Activated T-helper 17 cell treated with anti-CD3 and anti-CD28 coated beads, Interleukin-2, amount 50 U/mL, for 72 hours (primary cell): ENCODE data around the gene RASGRF2. TPM values are rescaled to one million over a fixed set of nuclear protein-coding genes. Genes with fewer than 3 reads are reported as not detected.
A peak's percentile ranks its signal among the peaks of the same experiment; 100 is the strongest.

Source experiments
- ATAC-seq: fragments of 150-1000 bp; cut with Tn5 transposase; replicated peaks from 2 replicates; pipeline ENCODE4 v1.10.0; 2021; ENCODE audit warnings: mild to moderate bottlenecking, moderate library complexity
- H3K27ac Mint-ChIP-seq: one replicate; pipeline ENCODE4 v1.8.0; 2022; ENCODE audit warnings: mixed read lengths
- H3K27me3 Mint-ChIP-seq: one replicate; pipeline ENCODE4 v1.8.0; 2022; ENCODE audit warnings: mixed read lengths
- H3K36me3 Mint-ChIP-seq: one replicate; pipeline ENCODE4 v1.8.0; 2022; ENCODE audit warnings: low read depth, mild to moderate bottlenecking, mixed read lengths
- H3K4me1 Mint-ChIP-seq: one replicate; pipeline ENCODE4 v1.8.0; 2022; ENCODE audit warnings: mixed read lengths
- H3K4me3 Mint-ChIP-seq: one replicate; pipeline ENCODE4 v1.8.0; 2022; ENCODE audit warnings: mild to moderate bottlenecking, mixed read lengths
- H3K9me3 Mint-ChIP-seq: one replicate; pipeline ENCODE4 v1.8.0; 2022; ENCODE audit warnings: mixed read lengths
- total RNA-seq, 2 donors: library from RNA; stranded (reverse); gene quantifications; one replicate each; pipeline ENCODE4 v1.2.3, GENCODE V29; 2022

Gene RASGRF2
- total RNA-seq, 2 donors from 2014 or later = 6.8 to 7.6 TPM

- Mint-ChIP-seq H3K9me3 (no peaks in the 10 kb centered on the region), H3K4me1 (no peaks in the 10 kb centered on the region), H3K4me3 (no peak overlapping the region), H3K36me3 (peaks cover 24% of the 10 kb centered on the region), H3K27me3 (no peaks in the 10 kb centered on the region), H3K27ac (no peak overlapping the region)
- ATAC-seq = no peak
These were observed 109.8 kb downstream of the RASGRF2 start for GRCh38 chr5:81069990-81070389.

DNA sequence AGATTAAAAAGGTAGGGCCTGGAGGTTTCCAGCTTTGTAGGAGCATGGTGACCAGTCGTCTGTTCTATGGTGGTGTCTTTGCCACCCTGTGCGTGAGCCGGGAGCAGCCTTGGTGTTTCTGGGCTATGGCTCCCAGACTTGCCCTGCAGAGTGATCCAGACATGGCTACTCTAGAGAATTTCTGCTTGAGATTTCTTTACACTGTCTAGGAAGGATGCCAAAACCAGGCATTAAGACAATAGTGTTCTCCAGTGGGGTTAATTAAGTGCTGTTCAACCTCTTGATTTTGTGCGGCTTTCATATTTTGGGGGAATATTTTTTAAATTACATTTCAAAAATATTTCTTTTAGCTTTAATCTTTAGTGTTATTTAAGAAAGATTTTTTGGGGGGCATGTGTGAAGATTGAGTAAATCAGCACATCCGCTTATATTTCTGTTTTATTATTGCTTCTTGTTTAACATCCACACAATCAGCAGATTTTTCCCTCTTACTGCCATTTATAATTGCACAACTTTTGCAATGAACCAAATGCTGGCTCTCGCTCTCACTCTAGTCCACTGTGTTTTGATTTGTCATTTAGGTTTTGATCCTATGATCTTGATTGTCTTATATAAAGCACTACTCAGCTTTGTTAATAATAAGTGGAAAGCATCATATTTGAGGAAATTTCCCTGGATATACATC, 110.5 kb downstream of the RASGRF2 start:
- H3K9me3 Mint-ChIP-seq = no peaks in the 10 kb centered on the region
- H3K36me3 Mint-ChIP-seq = peaks cover 24% of the 10 kb centered on the region
- H3K27me3 Mint-ChIP-seq = no peaks in the 10 kb centered on the region
- H3K4me3 Mint-ChIP-seq = no peak overlapping the region
- no peak for ATAC-seq
- H3K4me1 Mint-ChIP-seq = no peaks in the 10 kb centered on the region
- H3K27ac Mint-ChIP-seq = no peak overlapping the region

GRCh38 chr5:81075041-81075440, 114.9 kb downstream of the RASGRF2 start:
- ATAC-seq = no peak
- Mint-ChIP-seq H3K4me3 (no peak overlapping the region), H3K27me3 (no peaks in the 10 kb centered on the region), H3K4me1 (no peaks in the 10 kb centered on the region), H3K9me3 (peaks cover 4% of the 10 kb centered on the region), H3K36me3 (peaks cover 18% of the 10 kb centered on the region), H3K27ac (no peak overlapping the region)

DNA sequence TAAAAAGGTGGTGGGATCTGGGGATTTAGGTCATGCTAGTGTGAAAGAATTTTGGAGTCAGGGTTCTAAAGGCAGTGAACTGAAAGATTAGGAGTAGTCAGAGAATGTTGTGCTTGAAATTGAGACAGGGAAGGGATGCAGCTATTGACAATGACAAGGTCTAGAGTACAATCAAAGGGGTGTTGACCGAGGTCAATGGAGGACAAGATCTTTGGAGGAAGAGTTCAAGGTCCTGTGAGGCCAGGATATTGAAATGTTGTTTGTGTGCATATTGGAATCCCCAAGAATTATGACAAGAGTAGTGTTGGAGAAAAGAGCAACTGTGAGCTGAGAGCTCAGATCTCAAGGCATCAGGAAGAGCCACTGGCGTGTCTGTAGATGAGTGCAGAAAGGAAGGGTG, 116.9 kb downstream of the RASGRF2 start:
- Mint-ChIP-seq H3K4me3 (no peak overlapping the region), H3K27me3 (no peaks in the 10 kb centered on the region), H3K27ac (no peak overlapping the region), H3K36me3 (peaks cover 31% of the 10 kb centered on the region), H3K9me3 (peaks cover 4% of the 10 kb centered on the region), H3K4me1 (no peaks in the 10 kb centered on the region)
- no peak for ATAC-seq

DNA sequence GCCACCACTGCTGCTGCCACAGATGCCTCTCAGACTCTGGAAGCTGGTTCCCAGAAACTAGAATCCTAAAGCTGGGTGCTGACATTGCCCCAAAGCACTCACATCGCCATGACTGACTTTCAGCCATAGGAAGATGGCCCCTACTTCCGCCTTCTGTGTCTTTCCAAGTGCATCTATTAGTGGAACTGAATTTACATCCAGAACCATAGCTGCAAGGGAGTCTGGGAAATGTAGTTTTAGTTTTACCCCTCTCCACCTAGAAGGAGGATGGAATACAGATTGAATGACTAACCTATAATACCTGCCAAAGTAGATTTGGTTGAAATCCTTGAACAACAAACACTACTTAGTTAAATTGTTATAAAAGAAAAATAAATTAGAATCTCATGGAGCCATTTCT, 118.8 kb downstream of the RASGRF2 start:
- H3K4me1 Mint-ChIP-seq = no peaks in the 10 kb centered on the region
- ATAC-seq = no peak
- peaks cover 4% of the 10 kb centered on the region for H3K9me3 Mint-ChIP-seq
- H3K4me3 Mint-ChIP-seq = no peak overlapping the region
- H3K36me3 Mint-ChIP-seq = peaks cover 40% of the 10 kb centered on the region
- H3K27me3 Mint-ChIP-seq = no peaks in the 10 kb centered on the region
- no peak overlapping the region for H3K27ac Mint-ChIP-seq

DNA sequence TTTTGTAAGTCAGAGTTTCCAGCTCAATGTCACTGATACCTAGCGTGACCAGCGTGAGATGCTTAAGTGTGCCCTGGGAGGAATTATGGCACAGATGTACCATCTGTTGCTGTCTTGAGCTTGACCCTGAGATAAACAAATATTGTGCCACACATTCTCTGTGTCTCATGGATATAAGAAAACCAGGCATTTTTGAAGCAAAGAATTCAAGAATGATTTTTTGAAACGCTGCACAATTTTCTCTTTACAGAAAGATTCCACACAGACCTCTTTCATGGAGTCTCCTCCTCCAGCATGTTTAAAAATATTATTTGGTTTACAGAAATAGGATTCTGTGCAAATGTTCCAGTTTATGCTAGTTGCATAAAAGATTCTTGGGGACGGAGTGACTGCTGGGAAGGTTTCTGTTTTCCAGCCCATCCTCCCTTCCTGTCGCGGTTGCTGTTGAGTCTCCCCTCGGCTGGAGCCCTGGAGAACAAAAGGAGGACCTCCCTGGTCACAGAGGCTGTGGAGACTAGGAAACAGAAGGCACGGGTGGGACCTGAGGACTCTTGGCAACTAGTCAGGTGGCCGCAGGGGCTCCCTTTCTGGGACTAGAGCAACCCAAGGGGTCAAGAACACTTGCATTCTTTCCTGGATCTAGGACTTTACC, 120.8 kb downstream of the RASGRF2 start:
- H3K9me3 Mint-ChIP-seq = peaks cover 4% of the 10 kb centered on the region
- H3K4me1 Mint-ChIP-seq = no peaks in the 10 kb centered on the region
- no peak overlapping the region for H3K27ac Mint-ChIP-seq
- no peaks in the 10 kb centered on the region for H3K27me3 Mint-ChIP-seq
- H3K4me3 Mint-ChIP-seq = no peak overlapping the region
- no peak for ATAC-seq
- peaks cover 58% of the 10 kb centered on the region for H3K36me3 Mint-ChIP-seq

- ATAC-seq = no peak
- Mint-ChIP-seq H3K27ac (no peak overlapping the region), H3K36me3 (peaks cover 64% of the 10 kb centered on the region), H3K4me3 (no peak overlapping the region), H3K4me1 (no peaks in the 10 kb centered on the region), H3K27me3 (no peaks in the 10 kb centered on the region), H3K9me3 (peaks cover 4% of the 10 kb centered on the region)
These were observed 121.3 kb downstream of the RASGRF2 start for GRCh38 chr5:81081461-81081835.

GRCh38 chr5:81086881-81087281, 126.7 kb downstream of the RASGRF2 start:
- Mint-ChIP-seq H3K4me1 (peaks cover 4% of the 10 kb centered on the region), H3K27me3 (no peaks in the 10 kb centered on the region), H3K36me3 (peaks cover 59% of the 10 kb centered on the region), H3K27ac (no peak overlapping the region), H3K4me3 (no peak overlapping the region), H3K9me3 (no peaks in the 10 kb centered on the region)
- no peak for ATAC-seq

DNA sequence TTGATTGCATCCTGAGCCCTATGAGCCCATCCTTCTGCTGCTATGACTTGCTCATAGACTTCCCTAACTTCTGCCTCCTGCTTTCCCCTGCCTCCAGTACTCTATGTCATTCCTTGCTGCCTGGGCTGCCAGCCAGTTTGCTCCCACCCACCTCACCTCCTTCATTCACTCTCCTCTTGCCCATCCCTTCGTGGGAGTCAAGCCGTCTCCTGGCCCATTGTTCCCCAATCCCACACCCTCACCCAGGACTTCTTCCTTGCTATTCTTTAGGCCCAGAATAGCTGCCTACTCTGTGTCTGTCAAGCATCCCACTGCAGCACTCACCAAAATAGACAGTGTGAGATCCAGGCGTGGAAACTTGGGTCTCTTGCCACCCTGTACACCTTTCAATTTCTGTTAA, 131.0 kb downstream of the RASGRF2 start:
- ATAC-seq = no peak
- peaks cover 56% of the 10 kb centered on the region for H3K36me3 Mint-ChIP-seq
- no peak overlapping the region for H3K4me3 Mint-ChIP-seq
- H3K9me3 Mint-ChIP-seq = no peaks in the 10 kb centered on the region
- H3K4me1 Mint-ChIP-seq = peaks cover 4% of the 10 kb centered on the region
- no peaks in the 10 kb centered on the region for H3K27me3 Mint-ChIP-seq
- no peak overlapping the region for H3K27ac Mint-ChIP-seq

DNA sequence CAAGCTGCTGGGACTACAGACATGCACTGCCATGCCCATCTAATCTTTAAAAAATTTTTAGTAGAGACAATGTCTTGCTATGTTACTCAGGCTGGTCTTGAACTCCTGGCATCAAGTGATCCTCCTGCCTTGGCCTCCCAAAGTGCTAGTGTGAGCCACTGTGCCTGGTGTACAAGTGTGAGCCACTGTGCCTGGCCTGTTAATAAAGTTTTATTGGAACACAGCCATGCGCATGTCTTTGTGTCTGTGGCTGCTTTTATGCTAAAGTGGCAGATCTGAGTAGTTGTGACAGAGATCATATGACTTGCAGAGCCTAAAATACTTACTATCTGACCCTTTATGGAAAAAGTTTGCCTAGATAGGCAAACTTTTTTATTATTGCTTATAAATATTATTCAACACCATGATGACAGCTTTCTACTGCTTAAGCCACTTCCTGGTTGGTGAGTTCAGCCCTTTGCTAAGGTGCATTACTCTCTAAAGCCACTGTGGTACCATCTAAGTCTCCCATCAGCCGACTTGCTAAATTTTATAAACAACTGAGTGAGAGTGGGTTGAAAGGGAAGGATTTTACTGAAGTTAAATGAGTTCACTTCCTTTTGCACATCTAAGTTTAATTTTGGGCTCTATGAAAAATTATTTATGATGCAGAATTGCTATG, 133.5 kb downstream of the RASGRF2 start:
- Mint-ChIP-seq H3K27ac (no peak overlapping the region), H3K9me3 (no peaks in the 10 kb centered on the region), H3K4me3 (no peak overlapping the region), H3K36me3 (peaks cover 41% of the 10 kb centered on the region), H3K27me3 (no peaks in the 10 kb centered on the region), H3K4me1 (no peaks in the 10 kb centered on the region)
- no peak for ATAC-seq

- Mint-ChIP-seq H3K4me3 (no peak overlapping the region), H3K9me3 (no peaks in the 10 kb centered on the region), H3K27ac (no peak overlapping the region), H3K4me1 (no peaks in the 10 kb centered on the region), H3K36me3 (peaks cover 54% of the 10 kb centered on the region), H3K27me3 (no peaks in the 10 kb centered on the region)
- no peak for ATAC-seq
These were observed 135.7 kb downstream of the RASGRF2 start for GRCh38 chr5:81095835-81096234.

- H3K4me1 Mint-ChIP-seq = no peaks in the 10 kb centered on the region
- peaks cover 48% of the 10 kb centered on the region for H3K36me3 Mint-ChIP-seq
- ATAC-seq = no peak
- no peak overlapping the region for H3K27ac Mint-ChIP-seq
- no peaks in the 10 kb centered on the region for H3K27me3 Mint-ChIP-seq
- H3K4me3 Mint-ChIP-seq = no peak overlapping the region
- no peaks in the 10 kb centered on the region for H3K9me3 Mint-ChIP-seq
These were observed 137.6 kb downstream of the RASGRF2 start for GRCh38 chr5:81097713-81098112.

DNA sequence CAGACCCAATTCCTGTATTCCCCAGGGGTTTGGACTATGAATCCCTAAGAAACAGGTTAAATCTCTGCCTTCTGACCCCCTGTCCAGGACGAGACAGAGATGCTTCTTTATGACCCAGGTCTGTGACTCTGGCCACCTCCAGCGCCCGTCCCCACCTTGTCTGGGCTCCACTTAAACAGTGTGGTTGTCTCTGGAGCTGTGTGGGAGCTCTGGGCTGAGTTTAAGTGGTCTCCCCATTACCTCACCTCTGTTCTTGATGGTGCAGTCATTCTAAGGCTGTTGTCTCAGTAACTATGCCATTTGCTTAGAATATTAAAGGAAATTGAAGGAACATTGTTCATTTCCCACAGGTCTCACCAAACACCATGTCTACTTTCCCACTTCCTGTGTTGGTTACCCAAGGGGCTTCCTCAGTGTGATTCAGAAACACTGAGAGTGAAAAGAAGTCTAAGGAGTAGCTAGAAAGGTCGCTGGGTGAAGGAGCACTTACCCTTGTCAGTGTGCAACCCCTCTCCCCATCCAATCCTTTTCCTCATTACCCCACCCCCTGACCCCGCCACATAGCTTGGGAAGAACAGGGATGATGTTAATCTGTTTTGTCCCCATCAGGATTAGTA, 145.2 kb downstream of the RASGRF2 start:
- peak; percentile 51 for ATAC-seq
- no peaks in the 10 kb centered on the region for H3K27me3 Mint-ChIP-seq
- H3K27ac Mint-ChIP-seq = peak overlapping the region; percentile 50
- no peaks in the 10 kb centered on the region for H3K9me3 Mint-ChIP-seq
- peaks cover 12% of the 10 kb centered on the region for H3K4me1 Mint-ChIP-seq
- peaks cover 7% of the 10 kb centered on the region for H3K36me3 Mint-ChIP-seq
- H3K4me3 Mint-ChIP-seq = peak overlapping the region; percentile 25

GRCh38 chr5:81115261-81115660, 155.1 kb downstream of the RASGRF2 start:
- Mint-ChIP-seq H3K27me3 (no peaks in the 10 kb centered on the region), H3K4me3 (no peak overlapping the region), H3K36me3 (peaks cover 57% of the 10 kb centered on the region), H3K9me3 (no peaks in the 10 kb centered on the region), H3K4me1 (peaks cover 3% of the 10 kb centered on the region), H3K27ac (no peak overlapping the region)
- no peak for ATAC-seq

- no peaks in the 10 kb centered on the region for H3K27me3 Mint-ChIP-seq
These were observed 157.4 kb downstream of the RASGRF2 start for GRCh38 chr5:81117566-81117965.

More at GRCh38 chr5:81117566-81117965, 157.4 kb downstream of the RASGRF2 start:
- ATAC-seq = no peak
- H3K9me3 Mint-ChIP-seq = no peaks in the 10 kb centered on the region
- H3K4me3 Mint-ChIP-seq = no peak overlapping the region
- peaks cover 77% of the 10 kb centered on the region for H3K36me3 Mint-ChIP-seq
- no peak overlapping the region for H3K27ac Mint-ChIP-seq
- H3K4me1 Mint-ChIP-seq = peaks cover 18% of the 10 kb centered on the region
